ENCODE measurements around the gene GUCY1A1. TPM values are rescaled to one million over a fixed set of nuclear protein-coding genes. Genes with fewer than 3 reads are reported as not detected.

GUCY1A1 gene
- total RNA-seq, 1 donor from 2014 or later: 1.0 TPM

- Histone ChIP-seq H3K27me3 (ENCODE audit: insufficient read depth, low read length) (no peaks in the 10 kb centered on the region), H3K4me1 (ENCODE audit: insufficient read depth, low read length) (no peaks in the 10 kb centered on the region), H3K9ac (ENCODE audit: low read length) (no peak overlapping the region), H3K4me2 (ENCODE audit: low read length) (no peak overlapping the region), H3K9me3 (ENCODE audit: insufficient read depth, low read depth, low read length) (no peaks in the 10 kb centered on the region), H2AFZ (ENCODE audit: low read depth, low read length) (no peak overlapping the region), H4K20me1 (ENCODE audit: insufficient read depth, low read length) (no peaks in the 10 kb centered on the region), H3K36me3 (ENCODE audit: insufficient read depth, low read length) (no peaks in the 10 kb centered on the region), H3K79me2 (ENCODE audit: insufficient read depth, low read length) (no peaks in the 10 kb centered on the region), H3K27ac (ENCODE audit: low read depth, low read length) (no peak overlapping the region), H3K4me3 (ENCODE audit: insufficient read depth, low read depth, low read length) (no peak overlapping the region)
- H3K27me3 Mint-ChIP-seq (ENCODE audit: low read depth, unreplicated experiment): no peaks in the 10 kb centered on the region
- H3K27ac Mint-ChIP-seq (ENCODE audit: unreplicated experiment): no peak overlapping the region
- peaks cover 3% of the 10 kb centered on the region for H3K4me1 Mint-ChIP-seq (ENCODE audit: low read depth, unreplicated experiment)
- FAIRE-seq (no peak), DNase-seq (ENCODE audit: low read depth) (no peak)
- TF ChIP-seq CTCF (IDR thresholded peaks at IDR 0.05; ENCODE audit: insufficient read depth, low read depth, low read length): no peak
- no peak for TF ChIP-seq EZH2 (IDR thresholded peaks at IDR 0.05; ENCODE audit: insufficient read depth, low read length)
- H3K9me3 Mint-ChIP-seq (ENCODE audit: unreplicated experiment): no peaks in the 10 kb centered on the region
- no peaks in the 10 kb centered on the region for H3K36me3 Mint-ChIP-seq (ENCODE audit: low read depth, unreplicated experiment)
- no peak overlapping the region for H3K4me3 Mint-ChIP-seq (ENCODE audit: unreplicated experiment)
Measured at GRCh38 chr4:155657985-155658680, 8.5 kb upstream of the GUCY1A1 start.

- peaks cover 3% of the 10 kb centered on the region for H3K4me1 Mint-ChIP-seq (ENCODE audit: low read depth, unreplicated experiment)
- Histone ChIP-seq H3K4me1 (ENCODE audit: insufficient read depth, low read length) (no peaks in the 10 kb centered on the region), H3K27me3 (ENCODE audit: insufficient read depth, low read length) (no peaks in the 10 kb centered on the region), H3K36me3 (ENCODE audit: insufficient read depth, low read length) (no peaks in the 10 kb centered on the region), H3K27ac (ENCODE audit: low read depth, low read length) (no peak overlapping the region), H3K9me3 (ENCODE audit: insufficient read depth, low read depth, low read length) (no peaks in the 10 kb centered on the region), H2AFZ (ENCODE audit: low read depth, low read length) (no peak overlapping the region), H4K20me1 (ENCODE audit: insufficient read depth, low read length) (no peaks in the 10 kb centered on the region), H3K4me2 (ENCODE audit: low read length) (no peak overlapping the region), H3K79me2 (ENCODE audit: insufficient read depth, low read length) (no peaks in the 10 kb centered on the region), H3K9ac (ENCODE audit: low read length) (no peak overlapping the region), H3K4me3 (ENCODE audit: insufficient read depth, low read depth, low read length) (no peak overlapping the region)
- H3K36me3 Mint-ChIP-seq (ENCODE audit: low read depth, unreplicated experiment): no peaks in the 10 kb centered on the region
- H3K27ac Mint-ChIP-seq (ENCODE audit: unreplicated experiment): no peak overlapping the region
- no peaks in the 10 kb centered on the region for H3K9me3 Mint-ChIP-seq (ENCODE audit: unreplicated experiment)
- no peak overlapping the region for H3K4me3 Mint-ChIP-seq (ENCODE audit: unreplicated experiment)
- FAIRE-seq: no peak
- no peak for DNase-seq (ENCODE audit: low read depth)
- H3K27me3 Mint-ChIP-seq (ENCODE audit: low read depth, unreplicated experiment): peaks cover 3% of the 10 kb centered on the region
- no peak for TF ChIP-seq CTCF (IDR thresholded peaks at IDR 0.05; ENCODE audit: insufficient read depth, low read depth, low read length)
- TF ChIP-seq EZH2 (IDR thresholded peaks at IDR 0.05; ENCODE audit: insufficient read depth, low read length): no peak
Measured at GRCh38 chr4:155658681-155659064, 8.0 kb upstream of the GUCY1A1 start.

GRCh38 chr4:155659176-155659575, 7.5 kb upstream of the GUCY1A1 start:
- H3K4me3 Mint-ChIP-seq (ENCODE audit: unreplicated experiment): no peak overlapping the region
- TF ChIP-seq CTCF (IDR thresholded peaks at IDR 0.05; ENCODE audit: insufficient read depth, low read depth, low read length) (no peak), EZH2 (IDR thresholded peaks at IDR 0.05; ENCODE audit: insufficient read depth, low read length) (no peak)

More at GRCh38 chr4:155659176-155659575, 7.5 kb upstream of the GUCY1A1 start:
- H2AFZ ChIP-seq (ENCODE audit: low read depth, low read length): no peak overlapping the region
- H3K9me3 ChIP-seq (ENCODE audit: insufficient read depth, low read depth, low read length): no peaks in the 10 kb centered on the region
- H3K79me2 ChIP-seq (ENCODE audit: insufficient read depth, low read length): no peaks in the 10 kb centered on the region
- Mint-ChIP-seq H3K36me3 (ENCODE audit: low read depth, unreplicated experiment) (no peaks in the 10 kb centered on the region), H3K9me3 (ENCODE audit: unreplicated experiment) (no peaks in the 10 kb centered on the region), H3K27ac (ENCODE audit: unreplicated experiment) (no peak overlapping the region), H3K4me1 (ENCODE audit: low read depth, unreplicated experiment) (peaks cover 3% of the 10 kb centered on the region), H3K27me3 (ENCODE audit: low read depth, unreplicated experiment) (peaks cover 7% of the 10 kb centered on the region)
- no peak for DNase-seq (ENCODE audit: low read depth)
- H3K4me1 ChIP-seq (ENCODE audit: insufficient read depth, low read length): no peaks in the 10 kb centered on the region
- H3K36me3 ChIP-seq (ENCODE audit: insufficient read depth, low read length): no peaks in the 10 kb centered on the region
- H4K20me1 ChIP-seq (ENCODE audit: insufficient read depth, low read length): no peaks in the 10 kb centered on the region
- H3K27me3 ChIP-seq (ENCODE audit: insufficient read depth, low read length): no peaks in the 10 kb centered on the region
- no peak overlapping the region for H3K9ac ChIP-seq (ENCODE audit: low read length)
- no peak overlapping the region for H3K27ac ChIP-seq (ENCODE audit: low read depth, low read length)
- H3K4me3 ChIP-seq (ENCODE audit: insufficient read depth, low read depth, low read length): no peak overlapping the region
- FAIRE-seq: no peak
- no peak overlapping the region for H3K4me2 ChIP-seq (ENCODE audit: low read length)
